Muscle of leg (tissue), 11 donors: ENCODE results near the gene TMEM128. TPM values are rescaled to one million over a fixed set of nuclear protein-coding genes. Genes with fewer than 3 reads are reported as not detected.
"Not testable (repeated sequence)": the region's sequence is repeated elsewhere in the genome, so short reads cannot be mapped to it uniquely, and the experiment has no call there.

Source experiments
- DNase-seq: peaks from one replicate; pipeline ENCODE4 v3.0.0; 2013
- H3K27ac ChIP-seq: one replicate; pipeline ENCODE4 v1.5.1; 2013; ENCODE audit warnings: mild to moderate bottlenecking, low read length, control low read depth
- H3K27me3 ChIP-seq: one replicate; pipeline ENCODE4 v1.6.1; 2013; ENCODE audit warnings: low read length; ENCODE audit not compliant: control insufficient read depth, insufficient read depth
- H3K36me3 ChIP-seq: one replicate; pipeline ENCODE4 v1.6.1; 2013; ENCODE audit warnings: low read length; ENCODE audit not compliant: control insufficient read depth, insufficient read depth
- H3K4me1 ChIP-seq: one replicate; pipeline ENCODE4 v1.6.1; 2013; ENCODE audit warnings: low read length; ENCODE audit not compliant: control insufficient read depth, insufficient read depth
- H3K4me3 ChIP-seq: one replicate; pipeline ENCODE4 v1.5.1; 2013; ENCODE audit warnings: low read length, control low read depth
- H3K9me3 ChIP-seq: replicated peaks from 2 replicates; pipeline ENCODE4 v1.6.1; 2013; ENCODE audit warnings: low read depth, low read length; ENCODE audit not compliant: control insufficient read depth
- WGBS: methylation state at CpG from one replicate; pipeline ENCODE4 v1.1.5; 2013; ENCODE audit warnings: missing lambda C conversion rate; ENCODE audit not compliant: insufficient coverage; 5-methylcytosine and 5-hydroxymethylcytosine counted together
- polyA plus RNA-seq, 8 donors: library from polyadenylated mRNA; unstranded; fragments of 120-200 nt; gene quantifications; one replicate each; pipeline versions ENCODE4 v1.2.1 to v1.2.3, GENCODE V29; 2013; ENCODE audit warnings: inconsistent platforms in 1 of 8, low replicate concordance in 1 of 8; ENCODE audit not compliant: insufficient read length in 8 of 8, insufficient read depth in 1 of 8
- total RNA-seq: library from RNA; stranded (reverse); fragments of 120-200 nt; gene quantifications from one replicate; pipeline ENCODE4 v1.2.4, GENCODE V29; 2013

The TMEM128 gene
- total and polyA plus RNA-seq, 9 donors = 17.2 to 24.7 (median 19.8) TPM

DNA sequence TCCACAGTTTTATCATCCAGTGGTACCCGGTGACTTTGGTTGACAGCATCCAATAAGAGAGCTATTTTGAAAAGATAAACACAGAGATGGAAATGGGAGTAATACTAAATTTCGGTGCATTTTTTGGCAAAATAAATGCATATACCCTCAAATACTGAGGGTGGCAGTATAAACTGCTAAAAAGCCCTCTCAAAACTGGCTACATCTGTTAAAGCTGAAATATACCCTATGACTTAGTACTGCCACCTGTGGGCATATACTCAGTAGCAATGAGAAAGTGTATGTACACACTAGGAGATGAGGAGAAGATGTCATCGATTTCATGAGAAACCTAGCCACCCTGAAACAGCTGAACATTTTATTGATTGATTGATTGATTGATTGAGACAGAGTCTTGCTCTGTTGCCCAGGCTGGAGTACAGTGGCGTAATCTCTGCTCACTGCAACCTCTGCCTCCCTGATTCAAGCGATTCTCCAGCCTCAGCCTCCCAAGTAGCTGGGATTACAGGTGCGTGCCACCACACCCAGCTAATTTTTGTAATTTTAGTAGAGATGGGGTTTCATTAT lies 12.2 kb upstream of the TMEM128 start:
- Histone ChIP-seq H3K27ac (no peak overlapping the region), H3K36me3 (no peaks in the 10 kb centered on the region), H3K27me3 (no peaks in the 10 kb centered on the region), H3K4me3 (no peak overlapping the region), H3K9me3 (no peaks in the 10 kb centered on the region), H3K4me1 (no peaks in the 10 kb centered on the region)
- WGBS = 71% methylated on average over 1 of the region's 6 CpGs
- no peak for DNase-seq

DNA sequence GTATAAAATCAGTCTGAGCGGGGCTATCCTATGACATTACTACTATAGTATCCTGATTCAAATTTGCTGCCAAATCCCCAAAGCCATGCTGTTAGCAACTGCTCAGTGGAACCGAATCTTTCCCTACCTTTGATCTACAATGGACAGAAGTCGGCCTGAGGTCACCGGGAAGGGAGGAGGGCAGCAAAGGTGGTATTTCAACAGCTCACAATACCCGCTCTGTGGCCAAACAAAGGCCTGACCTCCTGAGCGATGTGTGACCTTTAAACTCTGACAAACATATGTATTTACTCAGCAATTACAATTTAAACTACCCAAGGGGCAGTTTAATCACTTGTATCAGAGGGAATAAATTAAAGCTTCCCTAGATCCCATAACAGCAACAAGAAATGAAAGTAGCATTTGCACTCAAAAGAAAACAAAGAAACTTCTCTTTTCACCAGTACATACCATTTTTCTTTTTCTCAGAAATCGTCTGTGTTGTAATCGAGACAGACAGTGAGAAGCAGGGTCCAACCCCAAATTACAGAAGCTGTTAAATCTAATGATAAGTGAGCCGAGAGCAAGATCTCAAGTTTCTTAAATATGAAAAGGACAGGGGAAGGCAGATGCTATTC lies 11.6 kb upstream of the TMEM128 start:
- Histone ChIP-seq H3K27me3 (no peaks in the 10 kb centered on the region), H3K36me3 (no peaks in the 10 kb centered on the region), H3K4me1 (no peaks in the 10 kb centered on the region), H3K27ac (no peak overlapping the region), H3K4me3 (no peak overlapping the region), H3K9me3 (no peaks in the 10 kb centered on the region)
- DNase-seq = no peak
- WGBS = 29% methylated on average over 1 of the region's 9 CpGs

- not testable (repeated sequence) for H3K9me3 ChIP-seq, H3K36me3 ChIP-seq, H3K27me3 ChIP-seq, H3K4me3 ChIP-seq, H3K27ac ChIP-seq, DNase-seq, H3K4me1 ChIP-seq
- WGBS = no CpG with 5 or more reads among the region's 3 CpGs
Observed at GRCh38 chr4:4257705-4258104, 9.7 kb upstream of the TMEM128 start.

DNA sequence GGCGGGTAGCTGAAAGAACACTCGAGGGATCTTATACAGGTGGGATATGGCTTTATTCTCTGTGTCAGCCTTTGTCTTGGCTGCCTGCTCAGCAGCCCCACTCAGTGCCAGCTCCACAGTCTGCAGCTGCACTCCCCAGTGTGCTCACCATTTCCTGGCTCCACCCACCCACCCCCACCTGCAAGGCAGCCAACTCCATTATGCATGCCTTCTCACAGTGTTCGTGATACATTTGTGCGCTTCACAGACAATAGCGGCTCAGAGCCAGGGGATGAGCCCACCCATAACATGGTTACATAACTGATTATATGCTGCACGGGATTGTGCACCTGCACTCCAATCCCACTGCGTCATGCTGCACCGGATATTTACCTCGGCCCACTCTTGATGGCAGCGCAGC lies 8.8 kb upstream of the TMEM128 start:
- Histone ChIP-seq H3K9me3 (no peaks in the 10 kb centered on the region), H3K4me1 (no peaks in the 10 kb centered on the region), H3K27ac (no peak overlapping the region), H3K36me3 (no peaks in the 10 kb centered on the region), H3K4me3 (no peak overlapping the region), H3K27me3 (no peaks in the 10 kb centered on the region)
- DNase-seq = peak; percentile 12
- WGBS = 52% methylated on average over 10 of the region's 10 CpGs

DNA sequence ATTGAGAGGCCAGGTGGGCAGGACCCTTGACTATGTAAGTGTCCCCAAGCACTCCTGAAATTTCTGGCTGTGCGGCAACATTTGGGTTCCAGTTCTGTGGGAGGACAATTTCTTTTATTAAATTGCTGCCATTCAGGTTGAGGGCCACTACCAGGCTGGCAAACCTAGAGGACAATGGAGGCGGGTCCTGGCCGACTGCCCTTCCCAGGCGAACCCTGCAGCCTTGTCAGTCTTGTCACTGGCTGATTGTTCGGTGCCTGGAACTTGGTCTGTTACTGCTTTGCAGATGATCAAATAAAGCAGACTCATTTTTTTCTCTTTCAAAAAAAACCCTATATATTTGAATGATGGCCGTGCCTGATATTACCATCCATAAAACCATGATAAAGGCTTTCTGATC lies 6.6 kb upstream of the TMEM128 start:
- Histone ChIP-seq H3K4me1 (peaks cover 5% of the 10 kb centered on the region), H3K9me3 (no peaks in the 10 kb centered on the region), H3K36me3 (no peaks in the 10 kb centered on the region), H3K4me3 (no peak overlapping the region), H3K27ac (no peak overlapping the region), H3K27me3 (no peaks in the 10 kb centered on the region)
- 86% methylated on average over 3 of the region's 6 CpGs for WGBS
- no peak for DNase-seq

GRCh38 chr4:4254199-4254598 lies 6.2 kb upstream of the TMEM128 start:
- Histone ChIP-seq H3K9me3 (no peaks in the 10 kb centered on the region), H3K36me3 (no peaks in the 10 kb centered on the region), H3K27me3 (no peaks in the 10 kb centered on the region), H3K4me1 (peaks cover 7% of the 10 kb centered on the region), H3K4me3 (no peak overlapping the region), H3K27ac (no peak overlapping the region)
- WGBS = 72% methylated on average over 7 of the region's 11 CpGs
- DNase-seq = no peak

DNA sequence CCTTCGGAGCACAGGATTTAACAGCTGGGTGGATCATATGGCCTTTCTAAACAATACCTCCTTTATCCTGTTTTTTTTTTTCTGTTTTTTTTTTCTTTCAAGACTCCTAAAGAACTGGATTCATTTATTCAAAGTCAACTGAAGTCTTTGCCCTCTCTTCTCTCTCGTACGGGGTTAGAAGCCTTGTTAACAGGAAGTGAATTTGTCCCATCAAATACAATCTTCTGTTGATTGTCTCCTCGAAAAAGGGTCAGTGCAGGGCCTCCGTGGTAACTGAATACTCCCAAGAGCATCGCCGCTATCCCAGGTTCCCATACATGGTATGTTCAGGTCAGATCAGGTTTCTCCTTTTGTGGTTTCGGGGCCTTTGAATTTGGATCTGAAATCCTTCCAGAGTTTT lies 1.8 kb upstream of the TMEM128 start:
- Histone ChIP-seq H3K27me3 (no peaks in the 10 kb centered on the region), H3K4me3 (no peak overlapping the region), H3K27ac (no peak overlapping the region), H3K4me1 (peaks cover 16% of the 10 kb centered on the region), H3K36me3 (peaks cover 6% of the 10 kb centered on the region), H3K9me3 (no peaks in the 10 kb centered on the region)
- 71% methylated on average over 4 of the region's 8 CpGs for WGBS
- no peak for DNase-seq

DNA sequence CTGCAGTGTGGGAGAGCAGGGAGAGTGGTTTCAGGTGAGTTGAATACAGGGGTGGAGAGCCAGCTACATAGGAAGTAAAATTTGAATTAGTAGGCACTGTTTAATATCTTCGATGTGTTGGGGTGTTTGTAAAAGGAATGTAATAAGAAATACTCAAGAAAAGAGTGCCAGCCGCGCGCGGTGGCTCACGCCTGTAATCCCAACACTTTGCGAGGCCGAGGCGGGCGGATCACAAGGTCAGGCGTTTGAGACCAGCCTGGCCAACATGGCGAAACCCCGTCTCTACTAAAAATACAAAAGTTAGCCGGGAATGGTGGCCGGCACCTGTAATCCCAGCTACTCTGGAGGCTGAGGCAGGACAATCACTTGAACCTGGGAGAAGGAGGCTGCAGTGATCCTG lies 1.3 kb upstream of the TMEM128 start:
- DNase-seq, H3K9me3 ChIP-seq, H3K27ac ChIP-seq, H3K27me3 ChIP-seq, H3K4me3 ChIP-seq: not testable (repeated sequence)
- 94% methylated on average over 15 of the region's 15 CpGs for WGBS
- Histone ChIP-seq H3K36me3 (peaks cover 11% of the 10 kb centered on the region), H3K4me1 (peaks cover 16% of the 10 kb centered on the region)

DNA sequence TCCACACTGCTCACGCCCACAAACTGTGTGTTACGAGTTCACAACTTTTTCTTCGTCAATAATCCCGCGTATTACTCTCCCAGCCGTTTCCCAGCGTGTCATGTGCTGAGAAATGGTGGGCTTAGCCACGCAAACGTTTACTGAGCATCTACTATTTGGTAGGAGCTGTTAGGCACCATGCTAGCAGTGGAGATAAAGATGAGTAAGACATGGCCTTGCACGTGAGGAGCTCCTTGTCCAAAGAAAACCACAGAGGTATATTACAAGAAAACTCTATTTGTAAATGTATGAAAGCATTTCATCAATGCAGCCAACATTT lies 821 bp upstream of the TMEM128 start:
- 30% methylated on average over 3 of the region's 10 CpGs for WGBS
- DNase-seq = no peak
- peak overlapping the region; percentile 99 for H3K27ac ChIP-seq
- H3K9me3 ChIP-seq = no peaks in the 10 kb centered on the region
- peak overlapping the region; percentile 88 for H3K4me3 ChIP-seq
- H3K36me3 ChIP-seq = peaks cover 16% of the 10 kb centered on the region
- H3K27me3 ChIP-seq = no peaks in the 10 kb centered on the region
- H3K4me1 ChIP-seq = peaks cover 16% of the 10 kb centered on the region

- 0% methylated on average over 6 of the region's 12 CpGs for WGBS
- no peak for DNase-seq
Observed at GRCh38 chr4:4247696-4248028, 361 bp downstream of the TMEM128 start.

GRCh38 chr4:4245172-4245571 lies 2.9 kb downstream of the TMEM128 start:
- DNase-seq = no peak
- no peak overlapping the region for H3K27ac ChIP-seq
- peaks cover 11% of the 10 kb centered on the region for H3K4me1 ChIP-seq
- 100% methylated on average over 1 of the region's 1 CpG for WGBS
- H3K27me3 ChIP-seq = no peaks in the 10 kb centered on the region
- H3K36me3 ChIP-seq = peaks cover 42% of the 10 kb centered on the region
- H3K9me3 ChIP-seq = no peaks in the 10 kb centered on the region
- H3K4me3 ChIP-seq = no peak overlapping the region

More at GRCh38 chr4:4247696-4248028, 361 bp downstream of the TMEM128 start:
- peak overlapping the region; percentile 99 for H3K27ac ChIP-seq
- H3K9me3 ChIP-seq = no peaks in the 10 kb centered on the region
- peak overlapping the region; percentile 88 for H3K4me3 ChIP-seq
- peaks cover 25% of the 10 kb centered on the region for H3K36me3 ChIP-seq
- peaks cover 16% of the 10 kb centered on the region for H3K4me1 ChIP-seq
- no peaks in the 10 kb centered on the region for H3K27me3 ChIP-seq
